HG02588 (cell line): ENCODE measurements around the gene COL4A3.

ENCODE experiments used
- ATAC-seq: cut with Tn5 transposase; IDR thresholded peaks from one replicate; pipeline ENCODE4 v1.9.1; 2021; ENCODE audit warnings: mild to moderate bottlenecking, moderate library complexity; ENCODE audit not compliant: unreplicated experiment

COL4A3 gene

DNA sequence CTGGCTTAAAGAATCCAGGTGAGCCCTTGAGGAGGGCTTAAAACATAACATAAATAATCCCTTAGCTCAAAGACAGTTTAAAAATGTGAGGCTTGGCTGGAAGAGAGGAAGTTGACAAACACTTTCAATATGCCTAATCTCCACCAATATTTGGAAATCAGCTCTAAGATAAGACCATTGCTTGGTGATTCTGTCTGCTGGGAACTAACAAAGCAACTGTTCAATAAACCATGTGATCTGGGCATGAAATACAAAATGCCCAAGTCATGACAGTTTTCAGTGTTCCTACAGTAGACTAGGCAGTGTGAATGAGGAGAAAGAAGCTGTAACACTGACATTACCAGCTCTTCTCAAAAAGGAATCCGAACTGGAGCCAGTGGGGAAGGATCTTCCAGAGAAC lies 171.3 kb downstream of the COL4A3 start:
- no peak for ATAC-seq

DNA sequence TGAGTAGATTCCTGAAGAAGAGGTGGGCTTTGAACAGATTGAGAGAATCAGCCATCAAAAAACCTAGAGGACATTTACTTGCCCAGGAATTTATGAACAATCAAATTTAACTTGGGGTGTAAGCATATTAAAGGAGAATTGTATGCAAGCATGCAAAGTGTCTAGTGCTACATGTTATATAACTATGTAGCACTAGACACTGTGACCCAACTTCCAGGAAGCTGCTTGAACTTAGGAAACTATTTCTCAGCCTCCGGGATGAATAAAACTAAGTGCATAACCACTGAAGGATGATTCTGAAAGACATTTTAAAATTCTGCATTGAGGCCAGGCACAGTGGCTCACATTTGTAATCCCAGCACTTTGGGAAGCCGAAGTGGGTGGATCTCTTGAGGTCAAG lies 173.0 kb downstream of the COL4A3 start:
- ATAC-seq, result no peak

DNA sequence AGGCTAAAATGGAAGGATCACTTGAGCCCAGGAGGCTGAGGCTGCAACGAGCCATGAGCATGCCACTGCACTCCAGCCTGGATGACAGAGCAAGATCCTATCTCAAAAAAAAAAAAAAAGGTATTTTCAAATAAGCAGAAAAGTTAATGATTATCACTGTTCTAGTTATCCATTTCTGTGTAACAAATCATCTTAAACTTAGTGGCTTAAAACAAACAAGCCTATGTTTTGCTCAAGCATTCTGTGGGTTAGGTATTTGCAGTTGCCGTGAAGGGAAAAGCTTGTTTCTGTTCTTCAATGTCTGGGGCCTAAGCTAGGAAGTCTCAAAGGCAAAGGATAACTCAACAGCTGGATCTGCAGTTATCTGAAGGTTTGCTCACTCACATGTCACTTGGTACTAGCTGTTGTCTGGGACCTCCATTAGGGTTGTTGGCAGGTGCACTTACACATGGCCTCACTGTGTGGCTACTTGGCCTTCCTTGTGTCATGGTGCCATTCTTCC lies 174.7 kb downstream of the COL4A3 start:
- no peak for ATAC-seq

DNA sequence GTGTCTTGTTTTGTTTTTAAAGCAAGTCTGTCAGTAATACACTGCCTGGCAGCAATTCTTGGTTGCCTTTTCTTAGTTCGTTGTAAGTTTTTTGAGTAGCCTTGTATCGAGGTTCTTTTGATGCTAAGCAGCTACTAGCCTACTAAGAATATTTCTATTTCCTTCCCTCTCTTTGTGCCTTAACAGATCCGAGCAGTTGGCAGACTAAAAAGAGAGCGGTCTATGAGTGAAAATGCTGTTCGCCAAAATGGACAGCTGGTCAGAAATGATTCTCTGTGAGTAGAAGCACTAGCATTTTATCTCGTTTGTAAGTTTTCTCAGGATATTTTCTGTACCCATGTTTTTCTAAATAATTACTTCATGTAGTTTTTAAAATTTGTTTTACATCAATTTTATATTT lies 175.7 kb downstream of the COL4A3 start:
- no peak for ATAC-seq

DNA sequence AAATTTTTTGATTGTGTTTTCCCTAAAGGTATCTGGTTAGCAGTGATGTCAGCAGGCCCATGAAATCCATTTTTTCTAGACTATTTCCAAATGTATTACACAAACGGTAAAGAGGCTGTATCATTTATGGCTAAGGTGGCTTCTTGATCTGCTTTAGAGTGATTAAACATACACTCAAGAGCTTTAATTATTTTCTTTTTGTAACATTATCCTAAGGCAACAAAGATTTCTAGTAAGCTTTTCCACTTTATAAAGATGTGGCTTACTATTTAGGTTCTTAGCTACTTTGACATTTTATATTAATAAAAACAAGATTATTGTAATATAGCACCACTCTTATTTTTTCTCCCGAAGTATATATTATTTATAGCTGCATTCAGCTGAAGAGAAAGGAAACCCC lies 177.1 kb downstream of the COL4A3 start:
- ATAC-seq, result no peak

DNA sequence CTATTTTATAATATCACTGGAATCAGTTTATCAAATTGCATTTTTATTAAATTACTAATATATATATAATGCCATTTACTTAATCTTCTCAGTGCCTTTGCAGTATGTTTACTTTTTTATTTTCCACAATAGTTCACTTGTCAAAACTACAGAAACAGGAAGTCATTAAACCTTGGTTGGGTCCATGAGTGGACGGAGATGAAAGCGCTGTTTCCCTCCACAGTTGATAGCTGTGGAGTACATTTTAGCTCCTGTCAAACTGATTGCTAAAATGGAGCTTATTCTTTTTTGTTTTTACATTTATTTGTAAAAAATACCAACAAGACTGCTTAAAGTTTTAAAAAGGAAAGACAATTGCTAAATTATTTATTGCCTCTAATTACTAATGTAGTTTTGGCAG lies 179.8 kb downstream of the COL4A3 start:
- no peak for ATAC-seq

DNA sequence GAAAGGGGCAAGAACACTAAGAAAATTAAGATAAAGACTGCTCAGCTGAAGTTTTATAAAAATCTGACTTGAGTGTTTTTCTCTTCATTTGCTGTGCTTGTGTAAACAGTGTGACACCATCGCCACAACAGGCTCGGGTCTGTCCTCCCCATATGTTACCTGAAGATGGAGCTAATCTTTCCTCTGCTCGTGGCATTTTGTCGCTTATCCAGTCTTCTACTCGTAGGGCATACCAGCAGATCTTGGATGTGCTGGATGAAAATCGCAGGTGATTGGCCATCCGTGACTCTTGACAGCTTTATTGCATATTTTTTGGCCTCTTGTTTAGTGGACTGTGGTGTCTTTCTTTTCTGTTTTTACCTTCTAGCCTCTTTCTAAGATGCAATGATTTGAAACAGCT lies 182.7 kb downstream of the COL4A3 start:
- ATAC-seq, result no peak

DNA sequence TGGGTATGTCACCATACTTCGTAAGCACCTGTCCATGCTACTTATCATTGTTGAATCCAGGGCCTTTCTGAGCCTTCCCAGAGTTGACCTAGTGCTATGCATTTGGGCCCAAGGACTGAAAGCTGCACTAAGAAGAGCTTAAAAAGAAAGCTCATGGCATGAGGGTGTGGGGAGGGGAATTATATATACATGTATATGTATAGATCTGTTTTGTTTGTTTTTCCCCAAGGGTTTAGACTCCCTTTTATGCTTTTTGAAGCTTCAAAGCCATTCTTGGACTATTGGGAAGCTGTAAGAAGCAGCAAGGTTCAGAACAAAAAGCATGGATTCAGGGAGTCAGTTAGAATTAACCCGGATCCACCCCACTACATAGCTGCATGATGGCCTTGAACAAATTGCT lies 183.9 kb downstream of the COL4A3 start:
- ATAC-seq, result no peak

DNA sequence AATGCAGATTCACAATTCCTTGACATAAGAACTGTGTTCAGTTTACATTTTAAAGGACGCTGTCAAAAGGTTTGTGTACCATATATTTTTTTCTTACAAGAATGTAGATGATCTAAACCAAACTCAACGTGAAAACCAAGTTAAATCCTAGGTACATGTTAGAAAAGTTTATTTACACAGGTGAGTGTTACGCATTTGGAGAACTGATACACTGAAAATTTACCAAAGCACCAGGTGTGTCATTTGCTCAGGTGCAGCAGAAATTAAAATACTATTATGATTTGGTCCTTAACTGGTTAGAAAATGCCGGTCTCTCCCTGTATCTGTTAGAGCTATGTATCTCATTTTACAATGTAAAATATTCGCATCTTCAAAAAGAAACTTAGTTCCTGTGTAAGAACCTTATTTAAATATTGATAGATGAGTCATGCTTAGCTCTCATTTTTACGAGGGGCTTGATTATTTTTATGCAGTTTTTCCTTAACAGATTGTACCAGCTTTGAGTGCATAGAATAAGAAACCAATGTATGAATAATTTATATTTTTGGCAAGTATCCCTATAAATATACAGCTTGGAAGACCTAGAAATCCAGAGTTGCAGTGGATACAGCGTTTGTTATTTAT lies 185.7 kb downstream of the COL4A3 start:
- ATAC-seq, result no peak

DNA sequence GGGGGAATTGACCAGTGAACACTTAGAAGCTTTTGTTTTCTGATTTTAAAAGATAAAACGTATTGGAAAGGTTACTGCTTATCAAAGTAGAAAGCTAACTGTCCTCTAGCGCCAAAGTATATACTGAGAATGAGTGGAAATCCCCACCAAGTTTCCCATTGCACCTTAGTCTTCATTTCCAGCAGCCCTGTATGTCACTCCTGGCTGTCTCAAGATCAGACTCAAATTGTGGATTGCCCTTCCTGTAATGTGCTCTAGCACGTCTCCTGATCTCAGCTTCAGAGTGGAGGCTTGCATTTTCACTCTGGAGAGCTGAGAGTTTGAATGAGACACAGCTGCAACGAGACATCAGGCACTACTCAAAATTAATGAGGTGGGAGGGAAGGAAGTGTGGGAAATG lies 187.2 kb downstream of the COL4A3 start:
- peak; percentile 84 for ATAC-seq

DNA sequence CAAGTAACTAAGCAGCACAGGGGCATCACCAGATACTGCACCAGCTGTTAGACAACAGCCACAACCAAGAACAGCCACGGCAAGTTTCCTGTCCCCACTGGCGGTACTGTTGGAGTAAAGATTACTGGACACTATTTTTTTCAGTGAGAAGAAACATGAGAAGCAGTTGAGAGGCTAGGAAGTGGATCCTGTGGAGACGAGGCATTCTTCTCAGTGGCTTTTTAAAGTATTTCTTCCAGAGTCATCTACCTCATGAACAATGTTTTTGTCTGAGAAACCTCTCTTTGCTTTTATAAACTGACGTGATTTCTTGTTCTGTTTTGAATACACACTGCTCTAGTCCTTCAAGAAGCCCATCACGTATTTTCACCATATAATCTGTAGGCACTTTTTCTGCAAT lies 195.9 kb downstream of the COL4A3 start:
- ATAC-seq, result no peak

DNA sequence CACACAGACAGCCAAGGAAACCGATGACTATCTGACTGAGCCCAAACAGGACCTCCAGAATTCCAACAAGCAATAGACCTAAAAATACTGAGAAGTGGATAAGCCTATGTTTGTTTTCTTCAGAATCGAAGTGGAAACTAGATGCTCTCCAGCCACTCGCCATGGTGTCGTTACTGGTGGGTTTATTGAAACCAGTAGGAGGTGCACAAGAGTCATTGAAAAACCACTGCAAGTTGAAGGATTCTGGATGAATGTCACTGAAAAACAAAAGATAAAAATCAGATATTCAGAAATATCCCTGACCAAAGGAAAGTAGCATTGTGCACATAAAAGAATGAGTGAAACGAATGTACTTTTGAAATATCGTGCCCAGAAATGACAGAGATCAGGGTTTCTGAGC lies 199.3 kb downstream of the COL4A3 start:
- ATAC-seq, result no peak
